Psoas muscle (tissue), 8 donors: Measurements from ENCODE around the gene PLCG2. TPM values are rescaled to one million over a fixed set of nuclear protein-coding genes. Genes with fewer than 3 reads are reported as not detected.

Source experiments
- ATAC-seq, 4 donors: fragments of 200-7000 bp; cut with Tn5 transposase; one replicate each; pipeline ENCODE4 v1.9.1; 2020; ENCODE audit warnings: moderate library complexity in 3 of 4, mild to moderate bottlenecking in 2 of 4
- DNase-seq, 2 donors: peaks; one replicate each; pipeline ENCODE4 v3.0.0-alpha.2; 2020
- H3K27ac ChIP-seq: fragments of 200-600 bp; one replicate; pipeline ENCODE4 v1.8.0; 2022
- H3K27me3 ChIP-seq, 3 donors: fragments of 200-600 bp in 1 of 3; one replicate each; pipeline versions ENCODE4 v1.6.1 to v1.8.0; 2013 to 2022; ENCODE audit warnings: low read length in 2 of 3, mild to moderate bottlenecking in 2 of 3, moderate library complexity in 1 of 3; ENCODE audit not compliant: insufficient read depth in 3 of 3
- H3K36me3 ChIP-seq, 2 donors: fragments of 200-600 bp in 1 of 2; one replicate each; pipeline versions ENCODE4 v1.6.1 to v1.8.0; 2013 to 2022; ENCODE audit warnings: low read depth in 1 of 2, mild to moderate bottlenecking in 1 of 2, moderate library complexity in 1 of 2; ENCODE audit not compliant: insufficient read depth in 1 of 2
- H3K4me1 ChIP-seq: fragments of 200-600 bp; one replicate; pipeline ENCODE4 v1.8.0; 2022
- H3K4me3 ChIP-seq: fragments of 200-600 bp; one replicate; pipeline ENCODE4 v1.8.0; 2022; ENCODE audit warnings: mild to moderate bottlenecking
- H3K9me3 ChIP-seq: fragments of 200-600 bp; one replicate; pipeline ENCODE4 v1.8.0; 2022
- WGBS, 3 donors: extraction: QIAGEN DNeasy Blood & Tissue Kit; methylation state at CpG; one replicate each; pipeline versions ENCODE4 v1.1.6 to v1.1.7; 2013; 5-methylcytosine and 5-hydroxymethylcytosine counted together
- intact Hi-C, 2 donors: fragments of 100-400 bp; cut with DNase I; formaldehyde crosslinking; loops; one replicate each; pipeline versions ENCODE4 v1.11.0 to v1.14.2; 2022
- polyA plus RNA-seq, 3 donors: library from polyadenylated mRNA; stranded (reverse); fragments of 200-250 nt; gene quantifications; one replicate each; pipeline ENCODE4 v1.2.3, GENCODE V29; 2013
- total RNA-seq, 4 donors: library from RNA; stranded (reverse); fragmentation: NEBNext Ultra II Directional in 2 of 4; extraction: Animal tissue kit (Norgen Biotek cat#: 25700) in 2 of 4; gene quantifications; one replicate each; pipeline versions ENCODE4 v1.2.1 to v1.2.4, GENCODE V29; 2021 to 2023
- TF ChIP-seq, protein P1 (sequence below): fragments of 200-600 bp; IDR thresholded peaks from one replicate; pipeline ENCODE4 v1.8.0; 2022; ENCODE audit warnings: antibody characterized with exemption
- donor health status: healthy with polysubstance abuse.
- donor health status: DM: no; HTN: no; CAD: no; lungs with moderate emphysema.
- donor health status: Bipolar disorder and iron deficiency.
- donor health status: healthy.
- donor health status: DM: yes; HTN: yes; CAD: no.
- donor health status: DM: no; HTN: no; CAD: no.
- donor health status: DM: no; HTN: no; CAD: no.
- donor health status: DM: yes; HTN: yes; CAD: no.

Gene PLCG2
- total and polyA plus RNA-seq, 7 donors: 0.96 to 4.8 (median 2.5) TPM

DNA sequence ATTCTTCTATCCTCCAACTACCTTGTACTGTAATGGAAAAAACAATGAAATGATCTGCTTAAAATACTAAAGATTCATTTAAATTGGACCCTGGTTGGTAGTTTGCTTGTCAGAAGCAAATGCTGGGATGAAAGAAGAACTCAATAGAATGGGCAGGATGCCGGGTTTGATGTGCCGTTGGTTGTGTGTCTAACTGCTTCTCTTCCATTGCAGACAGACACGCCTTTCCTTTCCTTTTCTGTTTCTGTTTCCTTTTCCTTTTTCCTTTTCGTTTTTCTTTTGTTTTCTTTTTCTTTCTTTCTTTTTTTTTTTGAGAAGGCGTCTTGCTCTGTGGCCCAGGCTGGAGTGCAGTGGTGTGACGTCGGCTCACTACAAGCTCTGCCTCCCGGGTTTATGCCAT lies 64.6 kb downstream of the PLCG2 start:
- Histone ChIP-seq H3K4me1 (no peaks in the 10 kb centered on the region), H3K9me3 (no peaks in the 10 kb centered on the region), H3K4me3 (no peak overlapping the region), H3K27ac (no peak overlapping the region), H3K27me3 (no peaks in the 10 kb centered on the region), H3K36me3 (no peaks in the 10 kb centered on the region)
- no peak for DNase-seq
- ATAC-seq: no peak
- WGBS, 3 donors: 77 to 84% (median 81%) methylated on average over 8 of the region's 8 CpGs
- TF ChIP-seq, protein P1, sequence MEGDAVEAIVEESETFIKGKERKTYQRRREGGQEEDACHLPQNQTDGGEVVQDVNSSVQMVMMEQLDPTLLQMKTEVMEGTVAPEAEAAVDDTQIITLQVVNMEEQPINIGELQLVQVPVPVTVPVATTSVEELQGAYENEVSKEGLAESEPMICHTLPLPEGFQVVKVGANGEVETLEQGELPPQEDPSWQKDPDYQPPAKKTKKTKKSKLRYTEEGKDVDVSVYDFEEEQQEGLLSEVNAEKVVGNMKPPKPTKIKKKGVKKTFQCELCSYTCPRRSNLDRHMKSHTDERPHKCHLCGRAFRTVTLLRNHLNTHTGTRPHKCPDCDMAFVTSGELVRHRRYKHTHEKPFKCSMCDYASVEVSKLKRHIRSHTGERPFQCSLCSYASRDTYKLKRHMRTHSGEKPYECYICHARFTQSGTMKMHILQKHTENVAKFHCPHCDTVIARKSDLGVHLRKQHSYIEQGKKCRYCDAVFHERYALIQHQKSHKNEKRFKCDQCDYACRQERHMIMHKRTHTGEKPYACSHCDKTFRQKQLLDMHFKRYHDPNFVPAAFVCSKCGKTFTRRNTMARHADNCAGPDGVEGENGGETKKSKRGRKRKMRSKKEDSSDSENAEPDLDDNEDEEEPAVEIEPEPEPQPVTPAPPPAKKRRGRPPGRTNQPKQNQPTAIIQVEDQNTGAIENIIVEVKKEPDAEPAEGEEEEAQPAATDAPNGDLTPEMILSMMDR: no peak
- intact Hi-C loops: no loop called here

DNA sequence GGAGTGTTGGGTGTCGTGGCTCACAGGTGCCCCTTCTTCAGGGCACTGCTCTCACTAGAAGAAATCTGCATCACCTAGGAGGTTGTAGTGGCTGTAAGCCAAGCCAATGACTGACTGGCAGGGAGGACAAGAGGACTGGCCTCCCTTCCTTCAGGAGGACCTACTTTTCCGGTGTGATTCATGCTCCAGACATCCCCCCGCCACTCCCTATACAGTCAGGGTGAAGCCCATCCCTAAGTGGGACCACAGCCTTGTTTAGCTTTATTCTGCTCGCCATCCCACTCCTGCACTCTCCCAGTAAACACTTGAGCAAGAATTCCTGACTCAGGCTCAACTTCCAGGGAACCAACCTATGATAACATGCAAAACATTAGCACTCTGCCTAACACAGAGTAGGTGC lies 67.0 kb downstream of the PLCG2 start:
- no peaks in the 10 kb centered on the region for H3K4me1 ChIP-seq
- no peak overlapping the region for H3K27ac ChIP-seq
- H3K9me3 ChIP-seq: no peaks in the 10 kb centered on the region
- 61 to 81% (median 74%) methylated on average over 4 of the region's 4 CpGs for WGBS, 3 donors
- no peak overlapping the region for H3K4me3 ChIP-seq
- intact Hi-C loops: no loop called here
- TF ChIP-seq, protein P1: no peak
- no peaks in the 10 kb centered on the region for H3K27me3 ChIP-seq
- H3K36me3 ChIP-seq: no peaks in the 10 kb centered on the region
- DNase-seq (no peak), ATAC-seq (no peak)

DNA sequence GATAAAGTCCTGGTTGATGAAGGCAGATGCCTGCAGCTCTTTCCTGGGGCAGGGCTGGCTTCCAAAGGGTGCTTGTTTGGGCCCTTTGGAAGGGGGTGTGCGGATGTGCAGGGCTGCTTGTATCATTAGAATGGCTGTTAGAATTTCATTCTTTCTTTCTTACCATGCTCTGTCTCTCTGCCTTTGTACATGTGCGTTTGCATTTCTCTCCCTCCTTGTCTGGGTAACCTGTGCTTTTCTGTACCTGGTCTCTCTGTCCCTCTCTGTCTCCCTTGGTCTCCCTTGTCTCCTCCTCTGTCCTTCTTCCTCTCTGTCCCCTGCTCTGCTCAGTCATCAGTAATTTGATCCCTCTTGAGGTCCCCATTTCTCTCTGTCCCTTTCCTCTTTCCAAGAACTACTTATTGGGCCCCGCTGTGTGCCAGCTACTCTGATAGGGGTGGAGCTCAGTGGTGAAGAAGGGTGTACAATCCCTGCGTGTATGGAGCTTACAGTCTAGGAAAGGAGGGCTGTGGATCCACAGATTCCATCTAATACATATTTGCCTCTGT lies 69.3 kb downstream of the PLCG2 start:
- H3K4me1 ChIP-seq: no peaks in the 10 kb centered on the region
- no peak overlapping the region for H3K27ac ChIP-seq
- no peaks in the 10 kb centered on the region for H3K9me3 ChIP-seq
- no peaks in the 10 kb centered on the region for H3K36me3 ChIP-seq
- no peak for ATAC-seq
- no peak overlapping the region for H3K4me3 ChIP-seq
- no peaks in the 10 kb centered on the region for H3K27me3 ChIP-seq
- WGBS, 3 donors: 60 to 75% (median 72%) methylated on average over 4 of the region's 4 CpGs
- no peak for DNase-seq
- TF ChIP-seq, protein P1: no peak
- intact Hi-C loops: no loop called here

DNA sequence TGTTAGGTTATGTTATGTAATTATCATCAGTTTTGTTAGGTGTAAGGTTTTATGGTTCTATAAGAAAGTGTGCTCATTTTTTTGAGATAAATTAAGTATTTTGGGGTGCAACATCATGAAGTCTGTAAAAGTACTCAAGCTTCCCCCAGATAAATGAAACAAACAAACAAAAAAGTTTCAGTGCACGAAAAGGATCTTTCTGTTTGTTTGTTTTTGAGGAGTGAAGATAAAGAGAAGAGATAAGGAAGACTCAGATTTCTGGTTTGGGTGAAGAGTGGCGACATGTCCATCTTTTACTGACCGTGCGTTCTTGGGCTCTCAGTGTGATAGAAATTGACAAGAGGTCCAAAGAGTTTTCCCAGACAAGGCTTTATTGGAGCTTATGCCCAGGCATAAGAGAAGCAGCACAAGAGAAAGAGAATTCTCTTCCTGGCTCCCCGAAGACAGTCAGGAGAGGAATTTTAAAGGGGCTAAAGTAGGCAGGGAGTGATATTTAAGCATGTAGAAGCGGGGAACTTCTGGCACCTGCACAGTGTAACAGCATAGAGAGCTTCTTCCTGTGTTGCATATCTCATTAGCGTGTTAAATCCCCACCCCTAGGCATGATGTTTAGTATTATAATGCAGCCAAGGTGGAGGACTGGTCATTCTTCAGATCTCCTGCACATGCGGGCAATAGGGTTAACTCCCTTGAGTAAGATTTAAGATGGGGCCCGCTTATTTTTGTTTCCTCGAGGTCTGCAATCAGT lies 71.3 kb downstream of the PLCG2 start:
- no peaks in the 10 kb centered on the region for H3K9me3 ChIP-seq
- WGBS, 3 donors: 58 to 62% (median 60%) methylated on average over 10 of the region's 10 CpGs
- ATAC-seq (no peak), DNase-seq (no peak)
- H3K27ac ChIP-seq: no peak overlapping the region
- intact Hi-C loops: no loop called here
- no peaks in the 10 kb centered on the region for H3K36me3 ChIP-seq
- H3K27me3 ChIP-seq: no peaks in the 10 kb centered on the region
- H3K4me3 ChIP-seq: no peak overlapping the region
- TF ChIP-seq, protein P1: no peak
- no peaks in the 10 kb centered on the region for H3K4me1 ChIP-seq
